ENCODE data around the gene P2RX1.

DNA sequence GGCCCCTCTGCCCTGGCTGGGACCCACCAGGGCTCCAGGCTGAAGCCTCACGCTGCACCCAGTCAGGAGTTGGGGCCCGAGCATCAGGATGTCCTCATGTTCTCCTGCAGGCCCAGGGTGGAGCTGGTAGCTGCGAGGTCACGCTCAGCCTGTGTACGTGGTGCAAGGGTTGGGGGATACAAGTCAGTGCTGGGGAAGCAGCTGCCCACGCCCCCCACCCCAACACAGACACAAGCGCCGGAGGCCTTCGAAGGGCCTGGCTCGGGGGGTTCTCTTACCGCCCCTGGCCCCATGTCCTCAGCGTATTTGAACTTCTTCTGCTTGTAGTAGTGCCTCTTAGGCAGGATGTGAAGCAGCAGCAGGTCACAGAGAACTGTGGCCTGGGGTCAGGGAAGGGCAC, 18.5 kb downstream of the P2RX1 start:
- TF ChIP-seq, protein P1, sequence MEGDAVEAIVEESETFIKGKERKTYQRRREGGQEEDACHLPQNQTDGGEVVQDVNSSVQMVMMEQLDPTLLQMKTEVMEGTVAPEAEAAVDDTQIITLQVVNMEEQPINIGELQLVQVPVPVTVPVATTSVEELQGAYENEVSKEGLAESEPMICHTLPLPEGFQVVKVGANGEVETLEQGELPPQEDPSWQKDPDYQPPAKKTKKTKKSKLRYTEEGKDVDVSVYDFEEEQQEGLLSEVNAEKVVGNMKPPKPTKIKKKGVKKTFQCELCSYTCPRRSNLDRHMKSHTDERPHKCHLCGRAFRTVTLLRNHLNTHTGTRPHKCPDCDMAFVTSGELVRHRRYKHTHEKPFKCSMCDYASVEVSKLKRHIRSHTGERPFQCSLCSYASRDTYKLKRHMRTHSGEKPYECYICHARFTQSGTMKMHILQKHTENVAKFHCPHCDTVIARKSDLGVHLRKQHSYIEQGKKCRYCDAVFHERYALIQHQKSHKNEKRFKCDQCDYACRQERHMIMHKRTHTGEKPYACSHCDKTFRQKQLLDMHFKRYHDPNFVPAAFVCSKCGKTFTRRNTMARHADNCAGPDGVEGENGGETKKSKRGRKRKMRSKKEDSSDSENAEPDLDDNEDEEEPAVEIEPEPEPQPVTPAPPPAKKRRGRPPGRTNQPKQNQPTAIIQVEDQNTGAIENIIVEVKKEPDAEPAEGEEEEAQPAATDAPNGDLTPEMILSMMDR (IDR thresholded peaks at IDR 0.05; ENCODE audit: low read depth, low read length, missing input control), result no peak
- no peak for TF ChIP-seq GABPA (IDR thresholded peaks at IDR 0.05 in 1 of 2, conservative IDR thresholded peaks at IDR 0.05 in 1 of 2)
- no peak for TF ChIP-seq TAF1 (conservative IDR thresholded peaks at IDR 0.05)
- TF ChIP-seq YY1 (IDR thresholded peaks at IDR 0.05), result no peak
- TF ChIP-seq NR2F2 (IDR thresholded peaks at IDR 0.05), result no peak
